ENCODE measurements around the gene OAS1.

- TF ChIP-seq SP4 (IDR thresholded peaks at IDR 0.05; ENCODE audit: low read length) = no peak
- TF ChIP-seq POLR2A (IDR thresholded peaks at IDR 0.05; ENCODE audit: control extremely low read depth in 1 of 2, low read depth in 2 of 2, low read length in 2 of 2) = no peak
- TF ChIP-seq CTCF (IDR thresholded peaks at IDR 0.05; ENCODE audit: control extremely low read depth in 1 of 3, insufficient read depth in 1 of 3, low read depth in 1 of 3, low read length in 3 of 3) = no peak
- no peak for TF ChIP-seq CEBPB (IDR thresholded peaks at IDR 0.05; ENCODE audit: low read depth, low read length)
- TF ChIP-seq POLR2AphosphoS5 (IDR thresholded peaks at IDR 0.05; ENCODE audit: low read depth, low read length) = no peak
- TF ChIP-seq RNF2 (IDR thresholded peaks at IDR 0.05; ENCODE audit: borderline replicate concordance, low read depth, low read length, missing control alignments, poor library complexity, severe bottlenecking) = no peak
Measured at GRCh38 chr12:112950701-112951100, 43.9 kb downstream of the OAS1 start.
